NCI-H82 treated with DMSO at 0.1 percent for 48 hours (cell line): ENCODE results near the gene AMER3.
A peak's percentile ranks its signal among the peaks of the same experiment; 100 is the strongest.
"Not testable (repeated sequence)": the region's sequence is repeated elsewhere in the genome, so short reads cannot be mapped to it uniquely, and the experiment has no call there.

ENCODE experiments used
- DNase-seq: peaks from one replicate; lab custom pipeline; 2025; ENCODE audit not compliant: unreplicated experiment; lab: John Stamatoyannopoulos, UW

Gene AMER3

GRCh38 chr2:130755256-130756052 is at the start of gene AMER3:
AMER3 (plus strand) TSS chr2:130755540; CDS start chr2:130762073, 6,533 bp downstream.
- peak; percentile 13 for DNase-seq

GRCh38 chr2:130714795-130715194 is 40.5 kb upstream of the AMER3 start:
- DNase-seq: not testable (repeated sequence)

GRCh38 chr2:130720036-130720435 is 35.3 kb upstream of the AMER3 start:
- DNase-seq: no peak

- no peak for DNase-seq
Observed at GRCh38 chr2:130720528-130720927, 34.8 kb upstream of the AMER3 start.

GRCh38 chr2:130724455-130724854 is 30.9 kb upstream of the AMER3 start:
- DNase-seq: no peak

- DNase-seq: no peak
Observed at GRCh38 chr2:130726614-130727180, 28.6 kb upstream of the AMER3 start.

GRCh38 chr2:130727286-130727924 is 27.9 kb upstream of the AMER3 start:
- peak; percentile 84 for DNase-seq

GRCh38 chr2:130728007-130728454 is 27.3 kb upstream of the AMER3 start:
- no peak for DNase-seq

GRCh38 chr2:130728549-130729316 is 26.6 kb upstream of the AMER3 start, which contains the start of gene GPR148:
GPR148 (plus strand) TSS chr2:130729070; CDS start chr2:130729152, 82 bp downstream.
- no peak for DNase-seq

- no peak for DNase-seq
Observed at GRCh38 chr2:130729322-130730299, 25.7 kb upstream of the AMER3 start.

- DNase-seq: not testable (repeated sequence)
Observed at GRCh38 chr2:130732257-130732656, 23.1 kb upstream of the AMER3 start.

- no peak for DNase-seq
Observed at GRCh38 chr2:130735200-130735599, 20.1 kb upstream of the AMER3 start.

- DNase-seq: no peak
Observed at GRCh38 chr2:130736487-130736886, 18.9 kb upstream of the AMER3 start.

- DNase-seq: no peak
Observed at GRCh38 chr2:130737592-130737991, 17.7 kb upstream of the AMER3 start.

- DNase-seq: no peak
Observed at GRCh38 chr2:130740671-130741070, 14.7 kb upstream of the AMER3 start.

- no peak for DNase-seq
Observed at GRCh38 chr2:130743278-130743677, 12.1 kb upstream of the AMER3 start.

GRCh38 chr2:130744287-130745117 is 10.8 kb upstream of the AMER3 start:
- no peak for DNase-seq

- no peak for DNase-seq
Observed at GRCh38 chr2:130749078-130749477, 6.3 kb upstream of the AMER3 start.

GRCh38 chr2:130749641-130750040 is 5.7 kb upstream of the AMER3 start:
- DNase-seq: no peak
